ENCODE measurements around the gene AHCYL2.

DNA sequence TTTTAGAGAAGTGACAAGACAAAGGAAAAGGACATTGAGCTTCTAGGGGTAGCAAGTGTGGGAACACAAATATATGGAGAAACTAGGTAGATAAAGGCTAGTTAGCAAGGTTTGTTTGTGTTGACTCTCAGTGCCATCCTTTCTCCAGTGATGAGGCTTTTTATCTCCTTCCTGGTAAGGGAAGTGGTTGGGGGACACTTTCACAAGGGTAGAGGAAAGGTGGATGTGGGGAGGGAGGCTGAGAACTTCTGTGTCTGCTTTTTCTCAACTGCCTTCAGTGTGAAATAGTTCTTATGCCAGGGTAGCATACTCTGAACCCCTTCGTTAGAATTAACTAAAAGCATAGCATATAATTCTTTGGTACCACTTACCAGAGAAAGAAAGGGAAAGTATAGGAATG is 116.4 kb downstream of the AHCYL2 start:
- TF ChIP-seq EZH2 (IDR thresholded peaks at IDR 0.05; ENCODE audit: borderline replicate concordance, low read length) (no peak), CTCF (IDR thresholded peaks at IDR 0.05; ENCODE audit: low read length) (no peak)

All from OCI-LY1 (cell line).